PFSK-1 (cell line): ENCODE measurements around the gene CCR5AS.

Experiments used
- FOXP2 ChIP-seq: optimal IDR thresholded peaks from 2 replicates; pipeline ENCODE3; 2011; ENCODE audit warnings: borderline replicate concordance, control low read depth, inconsistent platforms; ENCODE audit not compliant: insufficient read depth; ENCODE audit errors: extremely low read length, extremely low read depth
- POLR2AphosphoS5 ChIP-seq: IDR thresholded peaks from 2 replicates; pipeline ENCODE4 v1.6.1; 2012; ENCODE audit warnings: low read depth, mild to moderate bottlenecking, control low read depth, low read length, moderate library complexity
- REST ChIP-seq, 2 experiments: IDR thresholded peaks; 2 replicates each; pipeline versions ENCODE4 v1.6.1 to v1.8.0; 2011 to 2012; ENCODE audit warnings: low read depth in 2 of 2, low read length in 2 of 2, control low read depth in 1 of 2, inconsistent platforms in 1 of 2, mild to moderate bottlenecking in 1 of 2, moderate library complexity in 1 of 2; ENCODE audit not compliant: insufficient read depth in 1 of 2
- SIN3A ChIP-seq: IDR thresholded peaks from 2 replicates; pipeline ENCODE4 v1.6.1; 2012; ENCODE audit warnings: mild to moderate bottlenecking, low read length, moderate library complexity, borderline replicate concordance; ENCODE audit not compliant: insufficient read depth
- TAF1 ChIP-seq: IDR thresholded peaks from 2 replicates; pipeline ENCODE4 v1.6.1; 2012; ENCODE audit warnings: low read length, control low read depth, borderline replicate concordance; ENCODE audit not compliant: insufficient read depth

- TF ChIP-seq TAF1: no peak
- no peak for TF ChIP-seq REST (IDR thresholded peaks at IDR 0.05; ENCODE audit: insufficient read depth in 1 of 2, low read depth in 2 of 2, low read length in 2 of 2)
- TF ChIP-seq POLR2AphosphoS5: no peak
- no peak for TF ChIP-seq FOXP2
- no peak for TF ChIP-seq SIN3A
Measured at GRCh38 chr3:46381625-46382024, 25.2 kb downstream of the CCR5AS start.
